GM12891 (cell line): ENCODE measurements around the gene SLC28A3.

ENCODE experiments used
- POLR2A ChIP-seq: IDR thresholded peaks from 2 replicates; pipeline ENCODE4 v1.6.1; 2011; ENCODE audit warnings: low read depth, low read length, control low read depth
- POU2F2 ChIP-seq: IDR thresholded peaks from 2 replicates; pipeline ENCODE4 v1.6.1; 2011; ENCODE audit warnings: low read depth, mild to moderate bottlenecking, control low read depth, low read length, moderate library complexity
- TAF1 ChIP-seq: IDR thresholded peaks from 2 replicates; pipeline ENCODE4 v1.6.1; 2011; ENCODE audit warnings: low read depth, low read length, control low read depth

DNA sequence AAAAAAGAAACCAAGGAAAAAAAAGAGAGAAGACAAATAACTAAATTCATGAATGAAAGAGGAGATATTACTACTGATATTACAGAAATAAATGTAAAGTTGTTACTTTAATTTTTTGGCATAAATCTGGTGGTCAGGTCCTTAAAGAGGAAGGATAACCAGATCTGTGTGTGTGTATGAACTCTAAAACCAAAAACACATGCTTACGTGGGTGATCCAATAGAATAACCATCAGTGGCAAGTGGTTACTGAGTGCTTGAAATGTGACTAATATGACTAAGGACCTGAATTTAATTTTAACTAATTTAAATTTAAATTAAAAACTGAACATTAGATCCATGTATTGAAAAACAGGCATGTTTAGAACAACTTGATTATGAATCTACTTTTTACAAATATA is 10.3 kb downstream of the SLC28A3 start:
- TF ChIP-seq POLR2A (no peak), POU2F2 (no peak), TAF1 (no peak)
